Omental fat pad (tissue), 4 donors: Measurements from ENCODE around the gene RNF41. TPM values are rescaled to one million over a fixed set of nuclear protein-coding genes. Genes with fewer than 3 reads are reported as not detected.

Source experiments
- ATAC-seq: fragments of 150-250 bp; one replicate; pipeline ENCODE4 v1.9.1; 2016; ENCODE audit warnings: mild to moderate bottlenecking, moderate library complexity; ENCODE audit not compliant: low FRiP score
- DNase-seq: peaks from one replicate; pipeline ENCODE4 v3.0.0-alpha.2; 2019; ENCODE audit warnings: low spot score
- CTCF ChIP-seq, 3 donors: fragments of 450-650 bp; IDR thresholded peaks; one replicate each; pipeline ENCODE4 v1.5.1; 2016 to 2017; ENCODE audit warnings: antibody characterized with exemption in 3 of 3, mild to moderate bottlenecking in 3 of 3, moderate library complexity in 2 of 3
- total RNA-seq, 4 donors: library from RNA; depleted of rRNA; stranded (reverse); fragments of >200 nt; gene quantifications; one replicate each; pipeline ENCODE4 v1.1.0, GENCODE V29; 2016

The RNF41 gene
- total RNA-seq, 4 donors from 2014 or later = 50.0 to 128 (median 76.2) TPM

GRCh38 chr12:56256326-56256960 lies 34.7 kb upstream of the RNF41 start:
- no peak for DNase-seq
- ATAC-seq = no peak
- TF ChIP-seq CTCF (IDR thresholded peaks at IDR 0.05) = no peak

GRCh38 chr12:56255671-56256070 lies 33.9 kb upstream of the RNF41 start:
- DNase-seq (no peak), ATAC-seq (no peak)
- TF ChIP-seq CTCF (IDR thresholded peaks at IDR 0.05) = no peak

- TF ChIP-seq CTCF (IDR thresholded peaks at IDR 0.05) = no peak
- no peak for ATAC-seq
- DNase-seq = no peak
Measured at GRCh38 chr12:56253091-56253490, 31.4 kb upstream of the RNF41 start.

GRCh38 chr12:56252649-56253048 lies 30.9 kb upstream of the RNF41 start:
- DNase-seq = no peak
- no peak for ATAC-seq
- TF ChIP-seq CTCF (IDR thresholded peaks at IDR 0.05) = no peak

- DNase-seq = no peak
- ATAC-seq = no peak
- no peak for TF ChIP-seq CTCF (IDR thresholded peaks at IDR 0.05)
Measured at GRCh38 chr12:56248711-56249110, 27.0 kb upstream of the RNF41 start.

GRCh38 chr12:56247923-56248322 lies 26.2 kb upstream of the RNF41 start:
- ATAC-seq (no peak), DNase-seq (no peak)
- no peak for TF ChIP-seq CTCF (IDR thresholded peaks at IDR 0.05)

- DNase-seq (no peak), ATAC-seq (no peak)
- TF ChIP-seq CTCF (IDR thresholded peaks at IDR 0.05) = no peak
Measured at GRCh38 chr12:56244494-56244893, 22.8 kb upstream of the RNF41 start.
